ENCODE measurements around the gene OFD1.
A peak's percentile ranks its signal among the peaks of the same experiment; 100 is the strongest.
"Not testable (repeated sequence)": the region's sequence is repeated elsewhere in the genome, so short reads cannot be mapped to it uniquely, and the experiment has no call there.

Gene OFD1

GRCh38 chrX:13702111-13702789 is 32.3 kb upstream of the OFD1 start:
- no peak for DNase-seq (ENCODE audit: low spot score)

- DNase-seq (ENCODE audit: low spot score), result no peak
Observed at GRCh38 chrX:13703135-13703534, 31.4 kb upstream of the OFD1 start.

GRCh38 chrX:13703589-13703988 is 31.0 kb upstream of the OFD1 start:
- DNase-seq (ENCODE audit: low spot score), result no peak

- no peak for DNase-seq (ENCODE audit: low spot score)
Observed at GRCh38 chrX:13711141-13711540, 23.4 kb upstream of the OFD1 start.

- DNase-seq (ENCODE audit: low spot score), result no peak
Observed at GRCh38 chrX:13716455-13716854, 18.1 kb upstream of the OFD1 start.

- DNase-seq (ENCODE audit: low spot score), result peak; percentile 60
Observed at GRCh38 chrX:13716905-13717304, 17.6 kb upstream of the OFD1 start.

- DNase-seq (ENCODE audit: low spot score), result no peak
Observed at GRCh38 chrX:13717700-13718472, 16.7 kb upstream of the OFD1 start.

- DNase-seq (ENCODE audit: low spot score), result peak; percentile 26
Observed at GRCh38 chrX:13719192-13719856, 15.2 kb upstream of the OFD1 start.

- DNase-seq (ENCODE audit: low spot score), result no peak
Observed at GRCh38 chrX:13721371-13721770, 13.2 kb upstream of the OFD1 start.

- no peak for DNase-seq (ENCODE audit: low spot score)
Observed at GRCh38 chrX:13721819-13722519, 12.6 kb upstream of the OFD1 start.

- DNase-seq (ENCODE audit: low spot score), result peak; percentile 53
Observed at GRCh38 chrX:13724878-13725277, 9.7 kb upstream of the OFD1 start.

GRCh38 chrX:13726583-13726982 is 8.0 kb upstream of the OFD1 start:
- DNase-seq (ENCODE audit: low spot score), result not testable (repeated sequence)

- DNase-seq (ENCODE audit: low spot score), result not testable (repeated sequence)
Observed at GRCh38 chrX:13730523-13730922, 4.0 kb upstream of the OFD1 start.

GRCh38 chrX:13732246-13733067 is 2.1 kb upstream of the OFD1 start:
- DNase-seq (ENCODE audit: low spot score), result no peak

- DNase-seq (ENCODE audit: low spot score), result no peak
Observed at GRCh38 chrX:13733506-13733905, 1.0 kb upstream of the OFD1 start.

- no peak for DNase-seq (ENCODE audit: low spot score)
Observed at GRCh38 chrX:13741695-13742094, 7.1 kb downstream of the OFD1 start.

- DNase-seq (ENCODE audit: low spot score), result peak; percentile 28
Observed at GRCh38 chrX:13742397-13743176, 8.0 kb downstream of the OFD1 start.

GRCh38 chrX:13747836-13748235 is 13.3 kb downstream of the OFD1 start:
- peak; percentile 25 for DNase-seq (ENCODE audit: low spot score)

GRCh38 chrX:13748486-13748885 is 13.9 kb downstream of the OFD1 start:
- DNase-seq (ENCODE audit: low spot score), result no peak

GRCh38 chrX:13750204-13750603 is 15.7 kb downstream of the OFD1 start:
- peak; percentile 53 for DNase-seq (ENCODE audit: low spot score)

- no peak for DNase-seq (ENCODE audit: low spot score)
Observed at GRCh38 chrX:13750812-13751211, 16.3 kb downstream of the OFD1 start.
